Endothelial cell of umbilical vein (primary cell): ENCODE measurements around the gene KCNIP1.

Source experiments
- CTCF ChIP-seq, 2 donors: IDR thresholded peaks; 1 replicate in 1 of 2; 2 replicates in 1 of 2; pipeline ENCODE4 v1.5.1; 2011; ENCODE audit warnings: low read length in 2 of 2, mild to moderate bottlenecking in 2 of 2, moderate library complexity in 2 of 2, control low read depth in 1 of 2, inconsistent platforms in 1 of 2, low read depth in 1 of 2; ENCODE audit not compliant: insufficient read depth in 1 of 2; ENCODE audit errors: extremely low read depth in 1 of 2
- FOS ChIP-seq: IDR thresholded peaks from 2 replicates; pipeline ENCODE4 v1.6.1; 2011; ENCODE audit warnings: mild to moderate bottlenecking, low read length, moderate library complexity, borderline replicate concordance; ENCODE audit not compliant: insufficient read depth
- GATA2 ChIP-seq: IDR thresholded peaks from 2 replicates; pipeline ENCODE4 v1.7.0; 2011; ENCODE audit warnings: low read depth, mild to moderate bottlenecking, moderate library complexity, mixed read lengths, low read length; ENCODE audit not compliant: insufficient read length, insufficient read depth
- JUN ChIP-seq: IDR thresholded peaks from 2 replicates; pipeline ENCODE4 v1.6.1; 2011; ENCODE audit warnings: borderline replicate concordance, low read depth; ENCODE audit not compliant: insufficient read length, insufficient read depth
- POLR2A ChIP-seq: IDR thresholded peaks from 2 replicates; pipeline ENCODE4 v1.6.1; 2012; ENCODE audit warnings: low read depth, mild to moderate bottlenecking, control low read depth, low read length
- POLR2AphosphoS5 ChIP-seq: IDR thresholded peaks from 2 replicates; pipeline ENCODE4 v1.6.1; 2012; ENCODE audit warnings: low read depth, mild to moderate bottlenecking, control low read depth, low read length, moderate library complexity; ENCODE audit not compliant: insufficient read depth

- no peak for TF ChIP-seq POLR2AphosphoS5
- TF ChIP-seq GATA2 = no peak
- no peak for TF ChIP-seq FOS
- TF ChIP-seq CTCF (IDR thresholded peaks at IDR 0.05; ENCODE audit: extremely low read depth in 1 of 2, insufficient read depth in 1 of 2, low read depth in 1 of 2, low read length in 2 of 2) = no peak
- TF ChIP-seq POLR2A = no peak
- no peak for TF ChIP-seq JUN
Measured at GRCh38 chr5:170486371-170486770, 17.4 kb upstream of the KCNIP1 start.
